Stimulated activated CD8-positive, alpha-beta memory T cell treated with anti-CD3 and anti-CD28 coated beads, Interleukin-7, amount 100 ng/mL, for 48 hours (primary cell): ENCODE measurements around the gene CEACAM6.
"Not testable (repeated sequence)": the region's sequence is repeated elsewhere in the genome, so short reads cannot be mapped to it uniquely, and the experiment has no call there.

Experiments
- DNase-seq, 2 donors: peaks; one replicate each; pipeline ENCODE4 v3.0.0-alpha.2; 2020; ENCODE audit warnings: low read depth in 1 of 2; ENCODE audit errors: extremely low read depth in 1 of 2

CEACAM6 gene

GRCh38 chr19:41755328-41755913 lies at the start of gene CEACAM6:
CEACAM6 (plus strand) TSS chr19:41755530; CDS start chr19:41755639, 109 bp downstream.
- no peak for DNase-seq

GRCh38 chr19:41706741-41707501 lies 48.4 kb upstream of the CEACAM6 start:
- DNase-seq, result peak; percentile 29 to 39

DNA sequence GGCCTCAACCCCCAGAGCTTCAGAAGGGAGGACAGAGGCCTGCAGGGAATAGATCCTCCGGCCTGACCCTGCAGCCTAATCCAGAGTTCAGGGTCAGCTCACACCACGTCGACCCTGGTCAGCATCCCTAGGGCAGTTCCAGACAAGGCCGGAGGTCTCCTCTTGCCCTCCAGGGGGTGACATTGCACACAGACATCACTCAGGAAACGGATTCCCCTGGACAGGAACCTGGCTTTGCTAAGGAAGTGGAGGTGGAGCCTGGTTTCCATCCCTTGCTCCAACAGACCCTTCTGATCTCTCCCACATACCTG lies 47.9 kb upstream of the CEACAM6 start:
- no peak for DNase-seq

- DNase-seq, result no peak
These were observed 47.4 kb upstream of the CEACAM6 start for GRCh38 chr19:41707871-41708371.

- DNase-seq, result no peak
These were observed 46.8 kb upstream of the CEACAM6 start, which contains the start of gene CEACAM5 for GRCh38 chr19:41708481-41708880. CEACAM5 (plus strand) TSS chr19:41708626; CDS start chr19:41708732, 106 bp downstream.

- not testable (repeated sequence) for DNase-seq
These were observed 45.8 kb upstream of the CEACAM6 start for GRCh38 chr19:41709516-41709915.

DNA sequence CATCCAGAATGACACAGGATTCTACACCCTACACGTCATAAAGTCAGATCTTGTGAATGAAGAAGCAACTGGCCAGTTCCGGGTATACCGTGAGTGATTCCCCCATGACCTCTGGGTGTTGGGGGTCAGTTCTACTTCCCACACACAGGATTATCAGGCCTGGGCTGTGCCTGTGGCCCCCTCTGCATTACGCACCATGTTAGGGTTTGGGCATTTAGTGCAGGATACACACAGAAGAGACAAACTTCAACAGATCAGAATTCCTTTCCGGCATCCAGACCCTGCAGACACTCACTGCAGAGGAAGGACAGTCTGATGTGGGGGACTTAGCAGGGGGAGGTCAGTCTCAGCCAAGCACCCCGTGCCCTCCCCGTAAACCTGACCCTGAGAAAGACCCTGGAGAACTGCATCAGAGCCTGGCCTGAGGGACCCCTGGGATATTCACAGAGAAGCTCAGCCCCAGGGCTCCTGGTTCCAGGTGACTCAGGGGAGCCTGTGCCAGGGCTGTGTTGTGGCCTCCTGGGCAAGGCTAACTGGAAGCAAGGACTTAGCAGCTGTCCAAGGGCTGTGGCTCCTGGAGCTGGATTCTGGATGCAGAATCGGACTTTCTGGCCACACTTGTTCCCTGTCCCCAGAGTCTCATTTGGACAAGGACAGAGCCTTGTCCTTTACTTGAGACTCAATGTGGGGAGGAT lies 45.2 kb upstream of the CEACAM6 start:
- no peak for DNase-seq

DNA sequence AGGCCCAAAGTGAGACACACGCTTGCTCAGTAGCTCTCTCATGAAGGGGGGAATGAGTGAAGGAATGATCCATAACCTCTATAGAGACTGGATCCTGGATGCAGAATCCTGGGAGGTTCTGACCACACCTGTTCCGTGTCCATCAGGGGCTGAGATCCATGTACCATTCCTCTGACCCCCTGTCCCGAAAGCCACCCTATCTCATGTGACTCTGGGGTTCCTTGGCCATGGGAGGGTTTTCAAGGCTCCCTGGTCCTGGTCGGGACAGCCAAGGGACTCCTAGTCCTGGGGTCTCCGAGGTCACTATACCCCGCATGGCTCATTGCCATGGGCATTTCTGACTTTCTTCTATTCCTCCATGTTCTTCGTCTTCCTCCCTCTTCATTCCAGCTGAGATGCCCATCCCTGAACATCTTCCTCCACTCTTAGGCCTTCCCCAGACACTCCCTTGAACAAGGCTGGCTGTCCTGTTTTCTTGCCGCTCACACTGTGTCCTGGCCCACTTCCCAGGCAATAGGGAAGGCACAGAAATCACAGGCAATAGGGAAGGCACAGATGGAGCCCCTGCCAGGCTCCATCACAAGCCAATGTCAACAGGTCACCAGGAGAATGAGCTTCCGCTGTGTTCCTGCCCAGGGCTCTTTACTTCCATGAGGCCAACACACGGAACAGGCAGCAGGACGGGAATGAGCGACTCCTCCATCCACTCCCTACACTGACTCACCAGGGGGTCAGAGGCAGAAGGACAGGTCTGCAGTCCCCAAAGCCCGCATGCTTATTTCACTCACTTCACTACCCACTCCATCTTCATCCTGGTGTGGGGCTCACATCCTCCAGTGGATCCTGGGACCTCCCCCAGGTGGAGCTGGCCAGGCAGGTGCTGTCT lies 43.7 kb upstream of the CEACAM6 start:
- DNase-seq, result no peak

DNA sequence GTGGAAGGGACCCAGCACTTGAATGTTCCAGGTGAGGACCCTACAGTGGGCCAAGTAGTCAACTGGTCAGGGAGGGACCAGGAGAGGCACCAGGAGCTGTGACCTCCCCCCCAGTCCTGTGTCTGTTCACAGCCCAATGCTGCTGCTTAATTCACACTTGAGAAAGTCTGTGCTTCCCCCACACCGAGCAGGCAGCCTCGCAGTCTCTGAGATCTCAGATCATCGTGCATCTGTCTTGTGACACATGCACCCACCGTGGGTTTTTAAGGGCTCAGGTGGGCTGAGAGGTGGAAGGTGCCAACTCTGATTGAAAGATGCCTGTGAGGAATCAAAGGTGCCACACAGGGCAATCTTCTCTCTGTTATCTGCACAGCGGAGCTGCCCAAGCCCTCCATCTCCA lies 40.7 kb upstream of the CEACAM6 start:
- no peak for DNase-seq

GRCh38 chr19:41718761-41719160 lies 36.6 kb upstream of the CEACAM6 start:
- DNase-seq, result no peak

- no peak for DNase-seq
These were observed 35.2 kb upstream of the CEACAM6 start for GRCh38 chr19:41720103-41720502.

GRCh38 chr19:41726493-41726892 lies 28.8 kb upstream of the CEACAM6 start:
- no peak for DNase-seq

DNA sequence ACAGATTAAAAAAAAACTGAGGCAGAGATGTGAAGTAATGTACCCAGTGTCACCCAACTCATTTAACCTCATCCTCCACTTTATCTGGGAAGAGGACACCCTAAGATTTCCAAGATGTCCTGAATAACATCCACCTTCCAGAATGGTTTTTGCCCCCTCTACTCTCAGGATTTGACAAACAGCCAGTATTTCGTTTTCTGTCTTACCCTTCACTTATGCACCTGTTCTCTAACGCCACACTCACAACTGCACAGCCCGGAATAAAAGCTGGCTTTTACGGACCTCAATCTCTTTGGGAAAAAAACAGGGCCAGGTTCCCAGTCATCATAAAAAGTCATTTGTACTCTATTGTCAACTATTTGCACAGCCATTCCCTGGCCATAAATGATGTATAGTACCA lies 21.2 kb upstream of the CEACAM6 start:
- DNase-seq, result no peak

DNA sequence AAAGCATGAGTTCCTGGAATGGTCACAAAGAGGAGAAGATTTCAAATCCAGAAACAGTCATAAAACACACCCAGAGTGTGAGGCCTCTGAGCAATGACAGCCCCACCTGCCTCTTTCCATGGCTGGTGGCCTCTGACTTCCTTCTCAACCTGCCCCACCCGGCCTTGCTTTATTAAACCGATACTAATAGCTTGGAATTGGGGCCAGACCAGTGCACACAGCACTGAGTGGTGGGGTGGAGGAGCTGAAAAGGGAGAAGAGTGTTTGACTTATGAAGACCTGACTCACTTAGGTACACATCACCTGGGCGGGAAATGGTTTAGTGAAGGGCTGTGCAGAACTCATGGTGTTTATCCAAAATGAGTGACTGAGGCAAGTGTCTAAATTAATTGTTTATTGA lies 20.7 kb upstream of the CEACAM6 start:
- DNase-seq, result no peak

DNA sequence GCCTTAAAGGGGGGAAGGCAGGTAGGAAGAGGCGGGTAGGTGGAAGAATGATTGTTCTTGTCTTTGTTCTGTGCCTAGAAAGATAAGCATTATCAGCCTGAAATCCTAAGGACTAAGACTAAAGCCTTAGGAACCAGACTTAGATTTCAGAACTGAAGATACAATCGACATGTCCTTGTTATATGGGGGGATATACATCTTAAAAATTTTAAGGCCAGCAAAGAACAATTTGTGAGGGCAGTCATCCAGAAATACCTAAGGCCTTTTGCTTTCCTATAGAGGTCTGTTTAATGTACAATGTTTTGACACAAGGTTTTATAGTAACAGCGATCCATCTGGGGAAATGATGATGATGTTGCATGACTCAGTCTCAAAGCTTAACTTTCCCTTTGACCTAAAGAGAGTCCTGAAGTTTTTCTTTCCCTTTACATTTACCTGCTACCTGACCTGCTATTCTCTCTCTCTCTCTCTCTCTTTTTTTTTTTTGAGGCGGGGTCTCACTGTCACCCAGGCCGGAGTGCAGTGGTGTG lies 20.2 kb upstream of the CEACAM6 start:
- DNase-seq, result no peak

DNA sequence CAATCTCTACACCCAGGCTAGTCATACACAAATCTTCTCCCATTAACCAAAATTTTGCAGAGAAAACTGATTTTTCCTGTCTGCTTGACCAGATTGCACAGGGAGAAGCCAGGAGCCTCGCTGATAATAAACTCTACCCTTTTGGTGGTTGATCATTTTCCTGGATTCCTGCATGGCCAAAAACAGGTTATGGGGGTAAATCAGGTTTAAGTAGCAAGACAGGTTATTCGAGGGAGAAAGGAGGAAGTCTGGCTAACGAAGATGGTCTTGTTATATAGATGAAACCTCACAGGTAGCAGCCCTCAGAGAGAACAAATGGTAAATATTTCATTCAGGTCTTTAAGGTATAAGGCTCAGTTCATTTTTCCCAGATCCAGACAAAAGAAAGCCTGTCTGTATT lies 16.0 kb upstream of the CEACAM6 start:
- no peak for DNase-seq

DNA sequence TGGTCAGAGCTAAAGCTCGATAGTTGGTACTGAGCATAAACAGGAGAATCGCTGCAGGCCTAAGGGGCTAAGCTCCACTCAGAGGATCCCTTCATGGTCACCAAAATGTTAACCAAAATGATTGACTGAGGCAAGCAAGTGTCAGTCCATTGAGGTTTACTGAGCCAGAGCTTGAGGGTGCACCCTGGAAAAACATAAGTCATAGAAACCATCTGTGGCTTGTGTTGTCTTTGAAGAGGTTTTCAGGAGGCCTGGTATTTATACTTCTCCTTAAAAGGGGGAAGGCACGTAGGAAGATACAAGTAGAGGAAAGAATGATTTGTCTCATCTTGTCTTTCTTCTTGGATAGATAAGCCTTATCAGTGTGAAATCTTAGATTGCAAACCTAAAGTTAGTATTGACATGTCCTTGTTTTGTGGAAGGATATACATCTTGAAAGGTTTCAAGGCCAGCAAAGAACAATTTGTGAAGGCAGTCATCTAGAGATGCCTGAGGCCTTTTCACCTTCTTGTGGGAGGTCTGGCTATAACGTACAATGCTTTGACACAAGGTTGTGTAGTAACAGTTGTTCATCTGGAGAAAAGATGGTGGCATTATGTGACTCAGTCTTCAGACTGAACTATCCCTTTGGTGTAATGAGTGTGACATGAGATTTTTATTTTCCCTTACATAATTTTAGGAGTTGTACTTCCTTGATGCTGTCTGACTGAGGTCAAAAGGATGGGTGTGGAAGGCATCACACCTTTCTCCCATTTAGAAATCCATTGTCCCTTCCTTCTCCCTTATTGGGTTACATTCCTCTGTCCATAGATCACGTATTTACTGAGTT lies 14.7 kb upstream of the CEACAM6 start:
- DNase-seq, result no peak

DNA sequence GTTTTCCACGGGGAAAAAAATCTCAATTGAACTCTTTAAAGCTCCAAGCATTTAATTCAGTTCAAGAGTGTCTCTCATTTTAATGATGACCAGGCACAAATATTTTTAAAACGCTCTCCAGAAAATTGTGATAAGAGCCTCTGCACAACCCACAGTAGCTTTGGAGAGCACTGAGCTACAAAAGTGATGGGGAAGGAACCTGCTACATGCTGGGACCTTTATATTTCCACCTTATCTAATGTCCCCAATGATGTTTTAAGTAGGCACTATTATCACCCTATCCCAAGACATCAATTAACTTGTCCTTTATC lies 14.1 kb upstream of the CEACAM6 start:
- DNase-seq, result no peak

- DNase-seq, result no peak
These were observed 10.5 kb upstream of the CEACAM6 start for GRCh38 chr19:41744850-41745249.

- DNase-seq, result no peak
These were observed 9.6 kb upstream of the CEACAM6 start for GRCh38 chr19:41745756-41746155.
